SK-N-MC (cell line): ENCODE measurements around the gene TYRP1.
"Not testable (repeated sequence)": the region's sequence is repeated elsewhere in the genome, so short reads cannot be mapped to it uniquely, and the experiment has no call there.

Experiments used
- DNase-seq: peaks from one replicate; pipeline ENCODE4 v3.0.0-alpha.2; 2011; ENCODE audit warnings: low read depth, low spot score
- H3K27ac ChIP-seq: fragments of 200-600 bp; sonication (generic); 2 replicates; pipeline ENCODE4 v1.5.1; 2016; ENCODE audit warnings: mixed run types
- H3K36me3 ChIP-seq: fragments of 200-600 bp; sonication (generic); 2 replicates; pipeline ENCODE4 v1.6.1; 2017; ENCODE audit warnings: antibody characterized with exemption, low read length, mixed read lengths; ENCODE audit not compliant: insufficient read depth
- H3K4me3 ChIP-seq: fragments of 200-600 bp; sonication (generic); 2 replicates; pipeline ENCODE4 v1.5.1; 2016
- H3K9ac ChIP-seq: fragments of 200-600 bp; sonication (generic); 2 replicates; pipeline ENCODE4 v1.8.0; 2017; ENCODE audit warnings: mixed run types, mixed read lengths; ENCODE audit not compliant: insufficient read length
- H3K9me3 ChIP-seq: fragments of 200-600 bp; sonication (generic); 2 replicates; pipeline ENCODE4 v1.6.1; 2017; ENCODE audit warnings: low read depth, mild to moderate bottlenecking, antibody characterized with exemption, low read length, moderate library complexity, mixed read lengths
- EZH2 ChIP-seq: fragments of 200-600 bp; sonication (generic); IDR thresholded peaks from one replicate; pipeline ENCODE4 v1.6.1; 2017; ENCODE audit warnings: antibody characterized with exemption
- FOXP2 ChIP-seq: optimal IDR thresholded peaks from 2 replicates; pipeline ENCODE3; 2011; ENCODE audit warnings: mild to moderate bottlenecking, moderate library complexity; ENCODE audit not compliant: insufficient read depth; ENCODE audit errors: extremely low read length, control extremely low read depth
- POLR2AphosphoS5 ChIP-seq: IDR thresholded peaks from 2 replicates; pipeline ENCODE4 v1.6.1; 2012; ENCODE audit warnings: mild to moderate bottlenecking, low read depth, low read length, borderline replicate concordance

Gene TYRP1

GRCh38 chr9:12659220-12659619, 34.0 kb upstream of the TYRP1 start:
- H3K9ac ChIP-seq, result no peak overlapping the region
- no peaks in the 10 kb centered on the region; the same call in 1 of the 2 replicates for H3K9me3 ChIP-seq
- no peak for DNase-seq
- TF ChIP-seq FOXP2, result no peak
- H3K4me3 ChIP-seq, result no peak overlapping the region
- no peak overlapping the region for H3K27ac ChIP-seq
- no peaks in the 10 kb centered on the region for H3K36me3 ChIP-seq

GRCh38 chr9:12666813-12667212, 26.4 kb upstream of the TYRP1 start:
- DNase-seq, result no peak
- Histone ChIP-seq H3K4me3 (no peak overlapping the region), H3K27ac (no peak overlapping the region), H3K9me3 (no peaks in the 10 kb centered on the region), H3K9ac (no peak overlapping the region), H3K36me3 (no peaks in the 10 kb centered on the region)
- no peak for TF ChIP-seq FOXP2
- no peak for TF ChIP-seq EZH2
- no peak for TF ChIP-seq POLR2AphosphoS5

- Histone ChIP-seq H3K4me3 (no peak overlapping the region), H3K27ac (no peak overlapping the region), H3K9me3 (no peaks in the 10 kb centered on the region), H3K9ac (no peak overlapping the region), H3K36me3 (no peaks in the 10 kb centered on the region)
- TF ChIP-seq FOXP2 (no peak), POLR2AphosphoS5 (no peak), EZH2 (no peak)
- no peak for DNase-seq
These were observed 25.3 kb upstream of the TYRP1 start for GRCh38 chr9:12667892-12668291.

- no peak for DNase-seq
- Histone ChIP-seq H3K36me3 (no peaks in the 10 kb centered on the region), H3K27ac (no peak overlapping the region), H3K9me3 (no peaks in the 10 kb centered on the region), H3K9ac (no peak overlapping the region), H3K4me3 (no peak overlapping the region)
- TF ChIP-seq FOXP2 (no peak), POLR2AphosphoS5 (no peak), EZH2 (no peak)
These were observed 23.2 kb upstream of the TYRP1 start for GRCh38 chr9:12670006-12670405.

- Histone ChIP-seq H3K27ac (no peak overlapping the region), H3K9me3 (no peaks in the 10 kb centered on the region), H3K9ac (no peak overlapping the region), H3K4me3 (no peak overlapping the region), H3K36me3 (no peaks in the 10 kb centered on the region)
- DNase-seq, result no peak
- TF ChIP-seq EZH2, result no peak
- no peak for TF ChIP-seq FOXP2
These were observed 18.2 kb upstream of the TYRP1 start for GRCh38 chr9:12674961-12675360.

- DNase-seq, H3K9me3 ChIP-seq, H3K9ac ChIP-seq, H3K27ac ChIP-seq, H3K4me3 ChIP-seq, H3K36me3 ChIP-seq: not testable (repeated sequence)
These were observed 15.6 kb upstream of the TYRP1 start for GRCh38 chr9:12677462-12678126.

GRCh38 chr9:12680341-12680740, 12.8 kb upstream of the TYRP1 start:
- peak; percentile 89 for DNase-seq
- Histone ChIP-seq H3K36me3 (no peaks in the 10 kb centered on the region), H3K9ac (peak overlapping the region; percentile 65), H3K9me3 (no peaks in the 10 kb centered on the region), H3K4me3 (peak overlapping the region; percentile 70), H3K27ac (peak overlapping the region; percentile 98)
- no peak for TF ChIP-seq FOXP2
- no peak for TF ChIP-seq POLR2AphosphoS5
- no peak for TF ChIP-seq EZH2

GRCh38 chr9:12680757-12681156, 12.4 kb upstream of the TYRP1 start:
- no peak for DNase-seq
- no peaks in the 10 kb centered on the region for H3K36me3 ChIP-seq
- peak overlapping the region; percentile 65 for H3K9ac ChIP-seq
- H3K27ac ChIP-seq, result peak overlapping the region; percentile 98
- no peaks in the 10 kb centered on the region for H3K9me3 ChIP-seq
- peak overlapping the region; percentile 70 for H3K4me3 ChIP-seq
- TF ChIP-seq EZH2, result no peak
- no peak for TF ChIP-seq FOXP2
- no peak for TF ChIP-seq POLR2AphosphoS5

- no peak overlapping the region for H3K9ac ChIP-seq
- peak overlapping the region; percentile 98 for H3K27ac ChIP-seq
- H3K36me3 ChIP-seq, result no peaks in the 10 kb centered on the region
- no peak for DNase-seq
- H3K9me3 ChIP-seq, result no peaks in the 10 kb centered on the region
- no peak for TF ChIP-seq POLR2AphosphoS5
- TF ChIP-seq FOXP2, result no peak
- no peak for TF ChIP-seq EZH2
- peak overlapping the region; percentile 70; the same call in 1 of the 2 replicates for H3K4me3 ChIP-seq
These were observed 11.6 kb upstream of the TYRP1 start for GRCh38 chr9:12681620-12682019.
